ENCODE data around the gene CREB3L1. TPM values are rescaled to one million over a fixed set of nuclear protein-coding genes. Genes with fewer than 3 reads are reported as not detected.

The CREB3L1 gene
- total and polyA plus RNA-seq, 2 donors from 2014 or later = 2.5 to 7.3 TPM

GRCh38 chr11:46298699-46299433 is 21.4 kb downstream of the CREB3L1 start:
- H3K9ac ChIP-seq (ENCODE audit: low read length in 3 of 3) = no peak overlapping the region
- H3K27ac ChIP-seq (ENCODE audit: low read depth in 2 of 2, low read length in 2 of 2) = no peak overlapping the region
- TF ChIP-seq CTCF (IDR thresholded peaks at IDR 0.05; ENCODE audit: borderline replicate concordance, extremely low read depth, insufficient read depth) = no peak
- no peaks in the 10 kb centered on the region for H3K36me3 ChIP-seq (ENCODE audit: control insufficient read depth in 2 of 3, insufficient read depth in 3 of 3, low read length in 3 of 3)
- H3K9me3 ChIP-seq (ENCODE audit: control insufficient read depth in 2 of 3, insufficient read depth in 1 of 3, low read length in 3 of 3) = no peaks in the 10 kb centered on the region
- no peaks in the 10 kb centered on the region for H3K27me3 ChIP-seq (ENCODE audit: control insufficient read depth, insufficient read depth, low read length)
- H3K4me1 ChIP-seq (ENCODE audit: control insufficient read depth in 2 of 3, insufficient read depth in 2 of 3, low read depth in 1 of 3, low read length in 3 of 3) = peaks cover 0 to 8% (median 0%) of the 10 kb centered on the region in 3 donors
- intact Hi-C loops (cut with DNase I) = no loop called here
- H3K4me3 ChIP-seq (ENCODE audit: low read length in 3 of 3) = no peak overlapping the region
- FAIRE-seq (no peak), DNase-seq (no peak)

GRCh38 chr11:46299451-46299961 is 22.0 kb downstream of the CREB3L1 start:
- Histone ChIP-seq H3K9me3 (ENCODE audit: control insufficient read depth in 2 of 3, insufficient read depth in 1 of 3, low read length in 3 of 3) (no peaks in the 10 kb centered on the region), H3K9ac (ENCODE audit: low read length in 3 of 3) (no peak overlapping the region), H3K36me3 (ENCODE audit: control insufficient read depth in 2 of 3, insufficient read depth in 3 of 3, low read length in 3 of 3) (no peaks in the 10 kb centered on the region), H3K4me1 (ENCODE audit: control insufficient read depth in 2 of 3, insufficient read depth in 2 of 3, low read depth in 1 of 3, low read length in 3 of 3) (peaks cover 0 to 8% (median 0%) of the 10 kb centered on the region in 3 donors), H3K4me3 (ENCODE audit: low read length in 3 of 3) (no peak overlapping the region), H3K27me3 (ENCODE audit: control insufficient read depth, insufficient read depth, low read length) (no peaks in the 10 kb centered on the region), H3K27ac (ENCODE audit: low read depth in 2 of 2, low read length in 2 of 2) (no peak overlapping the region)
- FAIRE-seq = no peak
- DNase-seq = no peak
- intact Hi-C loops (cut with DNase I) = no loop called here
- no peak for TF ChIP-seq CTCF (IDR thresholded peaks at IDR 0.05; ENCODE audit: borderline replicate concordance, extremely low read depth, insufficient read depth)

GRCh38 chr11:46300270-46300669 is 22.8 kb downstream of the CREB3L1 start:
- H3K27ac ChIP-seq (ENCODE audit: low read depth in 2 of 2, low read length in 2 of 2) = no peak overlapping the region
- no peak for FAIRE-seq

More at GRCh38 chr11:46300270-46300669, 22.8 kb downstream of the CREB3L1 start:
- Histone ChIP-seq H3K9me3 (ENCODE audit: control insufficient read depth in 2 of 3, insufficient read depth in 1 of 3, low read length in 3 of 3) (no peaks in the 10 kb centered on the region), H3K27me3 (ENCODE audit: control insufficient read depth, insufficient read depth, low read length) (no peaks in the 10 kb centered on the region), H3K36me3 (ENCODE audit: control insufficient read depth in 2 of 3, insufficient read depth in 3 of 3, low read length in 3 of 3) (no peaks in the 10 kb centered on the region), H3K9ac (ENCODE audit: low read length in 3 of 3) (no peak overlapping the region), H3K4me3 (ENCODE audit: low read length in 3 of 3) (no peak overlapping the region), H3K4me1 (ENCODE audit: control insufficient read depth in 2 of 3, insufficient read depth in 2 of 3, low read depth in 1 of 3, low read length in 3 of 3) (peaks cover 0 to 6% (median 0%) of the 10 kb centered on the region in 3 donors)
- TF ChIP-seq CTCF (IDR thresholded peaks at IDR 0.05; ENCODE audit: borderline replicate concordance, extremely low read depth, insufficient read depth) = no peak
- intact Hi-C loops (cut with DNase I) = no loop called here
- no peak for DNase-seq

All from kidney (tissue), 14 donors.